Naive thymus-derived CD4-positive, alpha-beta T cell (primary cell): Measurements from ENCODE around the gene CDH13. TPM values are rescaled to one million over a fixed set of nuclear protein-coding genes. Genes with fewer than 3 reads are reported as not detected.

Source experiments
- ATAC-seq: fragments of 150-1000 bp; cut with Tn5 transposase; 2 replicates; pipeline ENCODE4 v1.10.0; 2021; ENCODE audit warnings: mild to moderate bottlenecking, moderate library complexity
- CTCF ChIA-PET: fragments of 350-600 bp; sonication (Branson Sonifier 250); formaldehyde crosslinking; loops from one replicate; lab custom pipeline; 2021; ENCODE audit warnings: antibody characterized with exemption; lab: Charles Lee
- POLR2A ChIA-PET: fragments of 350-600 bp; sonication (Branson Sonifier 250); formaldehyde crosslinking; loops from one replicate; lab custom pipeline; 2021; ENCODE audit warnings: antibody characterized with exemption, inconsistent platforms; lab: Charles Lee
- DNase-seq, 9 donors: peaks; one replicate each; pipeline versions ENCODE4 v3.0.0 to v3.0.0-alpha.2; 2020 to 2022; ENCODE audit warnings: mixed read lengths in 1 of 9
- H3K27ac ChIP-seq: one replicate; pipeline ENCODE4 v1.7.0; 2013; ENCODE audit warnings: mild to moderate bottlenecking, low read depth, low read length, moderate library complexity
- H3K27me3 ChIP-seq, 2 donors: one replicate each; pipeline ENCODE4 v1.7.0; 2013; ENCODE audit warnings: low read length in 2 of 2, mild to moderate bottlenecking in 2 of 2, moderate library complexity in 2 of 2; ENCODE audit not compliant: control insufficient read depth in 2 of 2, insufficient read depth in 2 of 2
- H3K36me3 ChIP-seq, 3 experiments: 1 replicate in 2 of 3; 2 replicates in 1 of 3; pipeline ENCODE4 v1.7.0; 2013; ENCODE audit warnings: low read length in 3 of 3, mild to moderate bottlenecking in 3 of 3, moderate library complexity in 1 of 3; ENCODE audit not compliant: insufficient read depth in 3 of 3, control insufficient read depth in 2 of 3
- H3K4me1 ChIP-seq, 2 donors: one replicate each; pipeline ENCODE4 v1.7.0; 2013; ENCODE audit warnings: low read length in 2 of 2, mild to moderate bottlenecking in 2 of 2, moderate library complexity in 1 of 2; ENCODE audit not compliant: control insufficient read depth in 2 of 2, insufficient read depth in 2 of 2
- H3K4me3 ChIP-seq: 2 replicates; pipeline ENCODE4 v1.7.0; 2013; ENCODE audit warnings: mild to moderate bottlenecking, low read length
- H3K9me3 ChIP-seq, 3 experiments: 1 replicate in 2 of 3; 2 replicates in 1 of 3; pipeline ENCODE4 v1.7.0; 2013; ENCODE audit warnings: low read length in 3 of 3; ENCODE audit not compliant: control insufficient read depth in 2 of 3
- H3K27ac Mint-ChIP-seq, 9 donors: one replicate each; pipeline ENCODE4 v1.8.0; 2020 to 2022; ENCODE audit warnings: mixed read lengths in 9 of 9, mild to moderate bottlenecking in 8 of 9, moderate library complexity in 5 of 9, inconsistent platforms in 2 of 9
- H3K27me3 Mint-ChIP-seq, 5 donors: one replicate each; pipeline ENCODE4 v1.8.0; 2021 to 2022; ENCODE audit warnings: mixed read lengths in 5 of 5, mild to moderate bottlenecking in 1 of 5
- H3K36me3 Mint-ChIP-seq, 5 donors: one replicate each; pipeline ENCODE4 v1.8.0; 2020 to 2022; ENCODE audit warnings: mixed read lengths in 5 of 5, mild to moderate bottlenecking in 3 of 5, inconsistent platforms in 1 of 5
- H3K4me1 Mint-ChIP-seq, 7 donors: one replicate each; pipeline ENCODE4 v1.8.0; 2020 to 2022; ENCODE audit warnings: mixed read lengths in 7 of 7, mild to moderate bottlenecking in 3 of 7, inconsistent platforms in 1 of 7
- H3K4me3 Mint-ChIP-seq, 10 donors: one replicate each; pipeline ENCODE4 v1.8.0; 2020 to 2022; ENCODE audit warnings: mild to moderate bottlenecking in 10 of 10, mixed read lengths in 10 of 10, moderate library complexity in 6 of 10, inconsistent platforms in 2 of 10
- H3K9me3 Mint-ChIP-seq, 11 donors: one replicate each; pipeline ENCODE4 v1.8.0; 2020 to 2022; ENCODE audit warnings: mixed read lengths in 11 of 11, mild to moderate bottlenecking in 4 of 11, inconsistent platforms in 1 of 11, moderate library complexity in 1 of 11
- intact Hi-C, 2 donors: fragments of 100-400 bp; cut with micrococcal nuclease; formaldehyde crosslinking; loops; one replicate each; pipeline ENCODE4 v1.15.1; 2023
- polyA plus RNA-seq, 2 donors: library from polyadenylated mRNA; unstranded; fragments of 300-500 nt; fragmentation: Illumina TruSeq; gene quantifications; one replicate each; pipeline ENCODE4 v1.2.3, GENCODE V29; 2021
- total RNA-seq, 6 experiments: library from RNA in 5 of 6; stranded (reverse) in 5 of 6; gene quantifications; 1 replicate in 5 of 6; 2 replicates in 1 of 6; pipeline ENCODE4 v1.2.3 and lab custom pipeline; 2021 to 2026

Gene CDH13
- total and polyA plus RNA-seq, 7 experiments from 2014 or later: not detected

DNA sequence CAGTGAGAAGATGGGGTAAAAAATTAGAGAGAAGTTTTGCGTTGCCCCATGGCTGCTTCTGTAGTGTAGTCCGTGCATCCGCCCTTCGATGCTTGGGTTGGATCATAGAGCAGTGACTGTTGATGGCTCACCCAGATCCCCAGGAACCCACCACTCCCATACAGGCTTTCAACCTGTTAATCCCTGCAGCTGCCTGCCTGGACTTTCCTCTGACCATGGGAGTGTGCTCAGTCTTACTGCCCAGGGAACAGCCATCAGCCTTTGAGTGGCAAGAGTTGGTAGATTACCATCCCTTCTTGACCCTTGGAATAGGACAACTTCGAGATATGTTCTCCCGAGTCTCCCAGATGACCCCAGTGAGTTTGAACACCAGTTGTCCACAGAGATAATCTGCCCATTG lies 881.5 kb downstream of the CDH13 start:
- ChIA-PET CTCF (no interaction called here), POLR2A (no interaction called here)
- Mint-ChIP-seq H3K4me1 (no peaks in the 10 kb centered on the region), H3K27ac (no peak overlapping the region), H3K4me3 (no peak overlapping the region), H3K27me3 (peaks cover 0 to 4% (median under 1%) of the 10 kb centered on the region in 5 donors), H3K36me3 (no peaks in the 10 kb centered on the region), H3K9me3 (peaks cover 0 to 7% (median 0%) of the 10 kb centered on the region in 11 donors)
- H3K36me3 ChIP-seq: no peaks in the 10 kb centered on the region
- no peak for ATAC-seq
- no peak for DNase-seq
- H3K27ac ChIP-seq: no peak overlapping the region
- no peaks in the 10 kb centered on the region for H3K27me3 ChIP-seq
- no peak overlapping the region for H3K4me3 ChIP-seq
- H3K9me3 ChIP-seq: no peaks in the 10 kb centered on the region
- intact Hi-C loops: no loop called here
- no peaks in the 10 kb centered on the region for H3K4me1 ChIP-seq

DNA sequence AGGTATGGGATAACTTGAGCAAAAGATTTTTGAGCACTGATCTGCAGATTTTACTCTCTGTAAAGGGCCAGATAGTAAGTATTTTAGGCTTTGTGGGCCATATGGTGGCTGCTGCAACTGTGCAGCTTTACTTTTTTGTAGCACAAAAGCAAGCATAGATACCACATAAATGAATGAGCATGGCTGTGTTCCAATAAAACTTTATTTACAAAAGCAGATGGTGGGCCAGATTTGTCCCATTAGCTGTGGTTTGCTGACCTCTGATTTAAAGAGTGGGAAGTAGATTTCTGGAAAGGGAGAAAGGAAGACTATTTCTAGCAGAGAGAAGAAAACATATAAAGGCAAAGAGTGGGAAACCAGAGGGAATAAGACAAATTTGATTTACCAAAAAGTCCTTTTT lies 882.5 kb downstream of the CDH13 start:
- ChIA-PET POLR2A (no interaction called here), CTCF (no interaction called here)
- ATAC-seq: no peak
- H3K27ac Mint-ChIP-seq: no peak overlapping the region
- Histone ChIP-seq H3K27ac (no peak overlapping the region), H3K4me3 (no peak overlapping the region), H3K9me3 (no peaks in the 10 kb centered on the region), H3K36me3 (no peaks in the 10 kb centered on the region), H3K4me1 (no peaks in the 10 kb centered on the region), H3K27me3 (no peaks in the 10 kb centered on the region)
- no peaks in the 10 kb centered on the region for H3K4me1 Mint-ChIP-seq
- H3K4me3 Mint-ChIP-seq: no peak overlapping the region
- no peaks in the 10 kb centered on the region for H3K36me3 Mint-ChIP-seq
- peaks cover 0 to 9% (median 0%) of the 10 kb centered on the region in 11 donors for H3K9me3 Mint-ChIP-seq
- DNase-seq: no peak
- intact Hi-C loops: no loop called here
- H3K27me3 Mint-ChIP-seq: peaks cover 0 to 4% (median 0%) of the 10 kb centered on the region in 5 donors

DNA sequence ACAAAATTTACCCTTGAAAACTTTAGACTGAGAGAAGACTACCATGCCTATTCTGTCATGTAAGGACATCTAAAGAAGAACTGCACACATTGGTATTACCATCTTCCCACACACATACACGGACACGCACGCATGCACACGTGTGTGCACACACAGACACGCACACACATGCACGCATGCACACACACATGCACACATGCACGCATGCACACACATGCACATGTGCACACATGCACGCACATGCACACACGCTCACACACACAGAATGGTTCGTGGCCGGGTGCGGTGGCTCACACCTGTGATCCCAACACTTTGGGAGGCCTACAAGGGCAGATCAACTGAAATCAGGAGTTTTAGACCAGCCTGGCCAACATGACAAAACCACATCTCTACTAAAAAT lies 884.1 kb downstream of the CDH13 start:
- Mint-ChIP-seq H3K36me3 (no peaks in the 10 kb centered on the region), H3K9me3 (peaks cover 0 to 11% (median 0%) of the 10 kb centered on the region in 11 donors), H3K27me3 (peaks cover 0 to 4% (median 0%) of the 10 kb centered on the region in 5 donors), H3K4me1 (no peaks in the 10 kb centered on the region), H3K4me3 (no peak overlapping the region), H3K27ac (no peak overlapping the region)
- ATAC-seq: no peak
- POLR2A ChIA-PET: no interaction called here
- no peaks in the 10 kb centered on the region for H3K9me3 ChIP-seq
- intact Hi-C loops: no loop called here
- no peak for DNase-seq
- no peaks in the 10 kb centered on the region for H3K4me1 ChIP-seq
- CTCF ChIA-PET: no interaction called here
- H3K36me3 ChIP-seq: no peaks in the 10 kb centered on the region
- H3K4me3 ChIP-seq: no peak overlapping the region
- no peak overlapping the region for H3K27ac ChIP-seq
- H3K27me3 ChIP-seq: no peaks in the 10 kb centered on the region

DNA sequence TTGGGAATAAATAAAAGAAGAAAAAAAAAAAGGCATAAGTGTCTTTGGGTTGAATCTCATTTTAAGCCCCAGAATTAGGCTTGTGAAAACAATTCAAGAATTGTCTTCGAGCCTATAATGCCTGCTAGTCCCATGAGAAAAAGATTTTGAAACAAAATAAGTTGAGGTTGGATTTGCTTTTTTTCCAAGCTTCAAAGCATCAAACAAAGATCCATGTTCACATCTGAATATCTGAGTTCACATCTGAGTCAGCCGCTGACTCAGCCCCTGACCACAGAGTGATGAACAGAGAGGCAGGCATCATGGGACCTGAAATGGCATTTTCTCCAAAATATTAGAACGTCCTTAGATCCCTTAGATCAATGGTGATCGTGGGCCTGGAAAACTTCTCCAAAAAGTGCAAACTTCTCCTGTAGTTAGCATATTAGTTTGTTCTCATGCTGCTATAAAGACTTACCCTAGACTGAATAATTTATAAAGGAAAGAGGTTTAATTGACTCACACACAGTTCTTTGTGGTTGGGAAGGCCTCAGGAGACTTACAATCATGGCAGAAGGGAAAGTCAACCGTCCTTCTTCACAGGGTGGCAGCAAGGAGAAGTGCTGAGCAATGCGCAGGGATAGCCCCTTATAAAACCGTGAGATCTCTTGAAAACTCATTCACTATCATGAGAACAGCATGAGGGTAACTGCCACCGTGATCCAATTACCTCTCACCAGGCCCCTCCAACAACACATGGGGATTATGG lies 886.4 kb downstream of the CDH13 start:
- H3K9me3 ChIP-seq: peaks cover 0 to 4% (median 0%) of the 10 kb centered on the region in 3 experiments
- POLR2A ChIA-PET: no interaction called here
- no peak for DNase-seq
- no peaks in the 10 kb centered on the region for H3K36me3 ChIP-seq
- Mint-ChIP-seq H3K4me3 (no peak overlapping the region), H3K4me1 (no peaks in the 10 kb centered on the region), H3K27me3 (peaks cover 0 to 4% (median 0%) of the 10 kb centered on the region in 5 donors), H3K27ac (no peak overlapping the region), H3K9me3 (peaks cover 0 to 33% (median 10%) of the 10 kb centered on the region in 11 donors), H3K36me3 (no peaks in the 10 kb centered on the region)
- no peak overlapping the region for H3K4me3 ChIP-seq
- no peaks in the 10 kb centered on the region for H3K4me1 ChIP-seq
- H3K27ac ChIP-seq: no peak overlapping the region
- no peaks in the 10 kb centered on the region for H3K27me3 ChIP-seq
- ATAC-seq: no peak
- CTCF ChIA-PET: no interaction called here
- intact Hi-C loops: no loop called here

DNA sequence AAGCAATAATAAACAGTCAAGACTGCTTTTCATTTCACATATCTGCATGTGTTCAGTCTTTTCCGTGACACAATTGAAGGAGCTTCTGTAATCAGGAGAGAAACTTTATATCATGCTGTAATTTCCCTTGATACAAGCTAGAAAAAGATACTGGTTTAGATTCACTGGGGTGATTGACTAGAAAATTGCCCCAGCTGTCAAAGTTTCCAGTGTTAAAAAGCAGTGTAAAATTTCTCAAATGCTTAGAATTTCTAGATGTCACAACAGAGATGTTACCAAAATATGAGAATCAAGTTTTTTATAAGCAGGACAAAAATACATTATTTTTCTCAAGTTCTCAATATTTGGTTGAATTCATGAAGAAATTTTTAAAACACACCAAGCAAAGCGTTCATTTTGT lies 888.6 kb downstream of the CDH13 start:
- Mint-ChIP-seq H3K9me3 (peaks cover 2 to 37% (median 12%) of the 10 kb centered on the region in 11 donors), H3K4me1 (no peaks in the 10 kb centered on the region), H3K4me3 (no peak overlapping the region), H3K27ac (no peak overlapping the region), H3K36me3 (no peaks in the 10 kb centered on the region), H3K27me3 (no peaks in the 10 kb centered on the region)
- ChIA-PET CTCF (no interaction called here), POLR2A (no interaction called here)
- H3K4me1 ChIP-seq: no peaks in the 10 kb centered on the region
- intact Hi-C loops: no loop called here
- no peaks in the 10 kb centered on the region for H3K27me3 ChIP-seq
- DNase-seq: no peak
- H3K4me3 ChIP-seq: no peak overlapping the region
- ATAC-seq: no peak
- no peaks in the 10 kb centered on the region for H3K36me3 ChIP-seq
- H3K27ac ChIP-seq: no peak overlapping the region
- peaks cover 0 to 4% (median 0%) of the 10 kb centered on the region in 3 experiments for H3K9me3 ChIP-seq

DNA sequence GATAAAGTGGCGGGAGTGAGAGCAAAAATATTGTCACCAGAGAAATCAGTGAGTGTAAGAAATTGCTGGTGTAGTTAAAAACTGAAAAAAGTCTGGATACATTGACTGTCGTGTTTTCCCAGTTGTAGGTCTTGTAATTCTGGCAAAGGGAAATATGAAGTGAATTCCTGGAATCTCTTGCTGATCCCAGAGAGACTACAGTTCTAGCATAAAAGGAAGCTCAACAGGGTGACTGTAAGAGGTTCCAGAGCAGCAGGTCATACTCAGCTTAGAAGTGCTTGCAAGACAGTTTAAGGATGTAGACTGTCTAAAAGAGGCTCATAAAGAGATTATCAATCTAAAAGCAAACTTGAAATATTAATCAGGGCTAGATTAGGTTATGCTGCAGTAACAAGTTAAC lies 890.2 kb downstream of the CDH13 start:
- peaks cover 2 to 37% (median 9%) of the 10 kb centered on the region in 11 donors for H3K9me3 Mint-ChIP-seq
- no peaks in the 10 kb centered on the region for H3K4me1 Mint-ChIP-seq
- no peaks in the 10 kb centered on the region for H3K4me1 ChIP-seq
- no peak overlapping the region for H3K4me3 ChIP-seq
- DNase-seq: no peak
- peaks cover 0 to 4% (median 0%) of the 10 kb centered on the region in 3 experiments for H3K9me3 ChIP-seq
- ChIA-PET POLR2A (no interaction called here), CTCF (no interaction called here)
- H3K27me3 ChIP-seq: no peaks in the 10 kb centered on the region
- H3K36me3 ChIP-seq: no peaks in the 10 kb centered on the region
- H3K27ac ChIP-seq: no peak overlapping the region
- no peak for ATAC-seq
- no peak overlapping the region for H3K27ac Mint-ChIP-seq
- H3K27me3 Mint-ChIP-seq: no peaks in the 10 kb centered on the region
- no peaks in the 10 kb centered on the region for H3K36me3 Mint-ChIP-seq
- no peak overlapping the region for H3K4me3 Mint-ChIP-seq
- intact Hi-C loops: no loop called here

DNA sequence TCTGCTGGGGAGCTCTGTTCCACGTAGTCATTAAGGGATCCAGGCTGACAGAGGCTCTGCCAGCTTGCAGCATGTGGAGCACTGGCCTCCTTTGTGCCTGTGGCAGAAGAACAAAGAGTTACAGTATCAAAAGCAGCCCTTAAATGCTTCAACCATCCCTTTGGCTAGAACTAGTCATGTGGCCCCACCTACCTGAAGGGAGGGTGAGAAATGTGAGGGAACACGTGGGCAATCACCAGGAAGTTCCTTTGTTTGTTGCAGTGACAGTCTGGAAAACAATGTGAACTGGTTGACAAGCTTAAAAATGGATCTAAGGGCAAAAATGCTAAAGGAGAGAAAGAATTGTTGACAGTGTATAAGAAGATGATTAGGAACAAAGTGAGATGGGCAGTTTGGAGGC lies 890.6 kb downstream of the CDH13 start:
- Histone ChIP-seq H3K4me3 (no peak overlapping the region), H3K36me3 (no peaks in the 10 kb centered on the region), H3K4me1 (no peaks in the 10 kb centered on the region), H3K27me3 (no peaks in the 10 kb centered on the region), H3K27ac (no peak overlapping the region), H3K9me3 (peaks cover 0 to 4% (median 0%) of the 10 kb centered on the region in 3 experiments)
- no peak overlapping the region for H3K4me3 Mint-ChIP-seq
- no peaks in the 10 kb centered on the region for H3K27me3 Mint-ChIP-seq
- ATAC-seq: no peak
- ChIA-PET POLR2A (no interaction called here), CTCF (no interaction called here)
- peaks cover 2 to 37% (median 9%) of the 10 kb centered on the region in 11 donors for H3K9me3 Mint-ChIP-seq
- intact Hi-C loops: no loop called here
- no peak overlapping the region for H3K27ac Mint-ChIP-seq
- DNase-seq: no peak
- H3K36me3 Mint-ChIP-seq: no peaks in the 10 kb centered on the region
- no peaks in the 10 kb centered on the region for H3K4me1 Mint-ChIP-seq
